HG02763 (cell line): ENCODE results near the gene HACL1.
A peak's percentile ranks its signal among the peaks of the same experiment; 100 is the strongest.
"Not testable (repeated sequence)": the region's sequence is repeated elsewhere in the genome, so short reads cannot be mapped to it uniquely, and the experiment has no call there.

ENCODE experiments used
- ATAC-seq: cut with Tn5 transposase; IDR thresholded peaks from one replicate; pipeline ENCODE4 v1.9.1; 2021; ENCODE audit warnings: mild to moderate bottlenecking, moderate library complexity; ENCODE audit not compliant: unreplicated experiment

HACL1 gene

GRCh38 chr3:15585111-15585845 lies 16.1 kb downstream of the HACL1 start:
- ATAC-seq = no peak

- no peak for ATAC-seq
Observed at GRCh38 chr3:15581471-15582394, 19.6 kb downstream of the HACL1 start.

GRCh38 chr3:15579051-15579450 lies 22.3 kb downstream of the HACL1 start:
- ATAC-seq = no peak

- no peak for ATAC-seq
Observed at GRCh38 chr3:15578289-15578867, 23.0 kb downstream of the HACL1 start.

GRCh38 chr3:15576475-15576874 lies 24.9 kb downstream of the HACL1 start:
- no peak for ATAC-seq

- ATAC-seq = no peak
Observed at GRCh38 chr3:15575446-15575845, 25.9 kb downstream of the HACL1 start.

GRCh38 chr3:15572138-15572537 lies 29.2 kb downstream of the HACL1 start:
- no peak for ATAC-seq

- no peak for ATAC-seq
Observed at GRCh38 chr3:15563190-15563589, 38.2 kb downstream of the HACL1 start.

- no peak for ATAC-seq
Observed at GRCh38 chr3:15562560-15562959, 38.8 kb downstream of the HACL1 start.

GRCh38 chr3:15558581-15558980 lies 42.8 kb downstream of the HACL1 start:
- no peak for ATAC-seq

GRCh38 chr3:15557511-15557946 lies 43.8 kb downstream of the HACL1 start:
- no peak for ATAC-seq

- ATAC-seq = peak; percentile 85
Observed at GRCh38 chr3:15556512-15556911, 44.9 kb downstream of the HACL1 start.

GRCh38 chr3:15553749-15554148 lies 47.6 kb downstream of the HACL1 start:
- ATAC-seq = no peak

GRCh38 chr3:15551902-15552301 lies 49.5 kb downstream of the HACL1 start:
- ATAC-seq = no peak

- ATAC-seq = no peak
Observed at GRCh38 chr3:15549846-15550245, 51.5 kb downstream of the HACL1 start.

- ATAC-seq = no peak
Observed at GRCh38 chr3:15542614-15543013, 58.8 kb downstream of the HACL1 start.

GRCh38 chr3:15541371-15541770 lies 60.0 kb downstream of the HACL1 start:
- ATAC-seq = no peak

- no peak for ATAC-seq
Observed at GRCh38 chr3:15539066-15539465, 62.3 kb downstream of the HACL1 start.

- no peak for ATAC-seq
Observed at GRCh38 chr3:15538345-15538744, 63.0 kb downstream of the HACL1 start.

- ATAC-seq = no peak
Observed at GRCh38 chr3:15536856-15537255, 64.5 kb downstream of the HACL1 start.

- ATAC-seq = no peak
Observed at GRCh38 chr3:15535732-15536131, 65.6 kb downstream of the HACL1 start.

GRCh38 chr3:15532614-15533013 lies 68.8 kb downstream of the HACL1 start:
- ATAC-seq = not testable (repeated sequence)
